Esophagus muscularis mucosa (tissue), 4 donors: ENCODE results near the gene ELP4.

Experiments used
- CTCF ChIP-seq, 3 experiments: fragments of 200-600 bp in 2 of 3; fragments of 450-650 bp in 1 of 3; sonication (generic) in 2 of 3; IDR thresholded peaks; one replicate each; pipeline ENCODE4 v1.5.1; 2017 to 2019; ENCODE audit warnings: antibody characterized with exemption in 3 of 3, mild to moderate bottlenecking in 2 of 3, moderate library complexity in 1 of 3
- EP300 ChIP-seq: sonication (generic); formaldehyde crosslinking; IDR thresholded peaks from one replicate; pipeline ENCODE4 v1.6.1; 2017; ENCODE audit warnings: antibody characterized with exemption
- POLR2A ChIP-seq: fragments of 450-650 bp; IDR thresholded peaks from one replicate; pipeline ENCODE4 v1.6.1; 2017; ENCODE audit warnings: antibody characterized with exemption, moderate library complexity, mild to moderate bottlenecking, low read depth
- POLR2AphosphoS5 ChIP-seq, 2 donors: sonication (generic); formaldehyde crosslinking; IDR thresholded peaks; one replicate each; pipeline ENCODE4 v1.6.1; 2017; ENCODE audit warnings: antibody characterized with exemption in 2 of 2

- TF ChIP-seq CTCF (IDR thresholded peaks at IDR 0.05) (no peak), POLR2AphosphoS5 (IDR thresholded peaks at IDR 0.05) (no peak), POLR2A (no peak), EP300 (no peak)
Measured at GRCh38 chr11:31671681-31672080, 162.1 kb downstream of the ELP4 start.
